Ishikawa (cell line): Measurements from ENCODE around the gene UNC45A.

Experiments
- CEBPB ChIP-seq: IDR thresholded peaks from 2 replicates; pipeline ENCODE4 v1.6.1; 2012
- EP300 ChIP-seq: IDR thresholded peaks from 2 replicates; pipeline ENCODE4 v1.6.1; 2012; ENCODE audit warnings: borderline replicate concordance
- FOXM1 ChIP-seq: IDR thresholded peaks from 2 replicates; pipeline ENCODE4 v1.6.1; 2012; ENCODE audit warnings: low read depth, borderline replicate concordance
- NFIC ChIP-seq: IDR thresholded peaks from 2 replicates; pipeline ENCODE4 v1.6.1; 2012
- RAD21 ChIP-seq: IDR thresholded peaks from 2 replicates; pipeline ENCODE4 v1.6.1; 2012; ENCODE audit warnings: low read depth
- REST ChIP-seq: IDR thresholded peaks from 2 replicates; pipeline ENCODE4 v1.6.1; 2012; ENCODE audit warnings: low read depth, mild to moderate bottlenecking
- TAF1 ChIP-seq: IDR thresholded peaks from 2 replicates; pipeline ENCODE4 v1.6.1; 2012; ENCODE audit warnings: low read depth, mild to moderate bottlenecking
- TCF12 ChIP-seq: IDR thresholded peaks from 2 replicates; pipeline ENCODE4 v1.6.1; 2012; ENCODE audit warnings: low read depth
- TEAD4 ChIP-seq: IDR thresholded peaks from 2 replicates; pipeline ENCODE4 v1.6.1; 2012
- YY1 ChIP-seq: IDR thresholded peaks from 2 replicates; pipeline ENCODE4 v1.6.1; 2012; ENCODE audit warnings: low read depth
- ZBTB7A ChIP-seq: IDR thresholded peaks from 2 replicates; pipeline ENCODE4 v1.6.1; 2012; ENCODE audit warnings: low read depth
- TF ChIP-seq, protein P1 (sequence below): IDR thresholded peaks from 2 replicates; pipeline ENCODE4 v1.6.1; 2012

DNA sequence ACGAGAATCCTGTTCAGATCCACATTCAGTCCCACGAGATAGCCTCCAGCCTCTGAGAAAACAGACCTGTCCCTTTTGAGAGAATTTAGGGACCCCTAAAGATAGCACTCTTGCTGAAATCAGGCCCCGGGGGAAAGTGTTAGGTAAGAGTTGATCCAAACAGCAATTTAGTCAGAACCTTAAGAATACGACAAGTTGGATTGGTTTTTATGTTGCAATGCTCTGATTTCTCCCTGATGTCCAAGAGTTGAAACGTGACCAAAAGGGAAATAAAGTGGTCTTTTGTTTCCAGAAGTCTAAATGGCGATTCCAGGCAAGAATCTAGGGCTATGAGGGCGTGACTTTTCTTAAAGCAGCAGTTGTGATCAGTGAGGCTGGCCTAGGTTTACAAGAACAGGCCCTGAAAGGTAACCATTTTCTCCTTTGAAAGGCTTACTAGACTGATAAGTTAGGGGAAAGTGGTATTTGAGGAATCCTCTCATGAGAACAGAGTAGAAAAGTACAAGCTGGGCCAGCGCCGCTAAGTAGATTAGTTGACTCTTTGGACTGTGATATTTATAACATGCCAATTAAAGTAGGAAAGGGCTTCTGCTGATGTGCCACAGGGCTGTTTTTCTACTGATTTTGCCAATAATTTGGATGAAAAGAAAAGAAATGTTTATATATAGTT is 27.1 kb upstream of the UNC45A start:
- TF ChIP-seq, protein P1, sequence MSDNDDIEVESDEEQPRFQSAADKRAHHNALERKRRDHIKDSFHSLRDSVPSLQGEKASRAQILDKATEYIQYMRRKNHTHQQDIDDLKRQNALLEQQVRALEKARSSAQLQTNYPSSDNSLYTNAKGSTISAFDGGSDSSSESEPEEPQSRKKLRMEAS, result no peak
- TF ChIP-seq TEAD4 (no peak), TCF12 (no peak), YY1 (no peak), TAF1 (no peak), REST (no peak), CEBPB (no peak), EP300 (no peak), FOXM1 (no peak), RAD21 (no peak), NFIC (no peak), ZBTB7A (no peak)
